Cortex of kidney (tissue), 1 donor: ENCODE measurements around the gene FSCN2.

ENCODE experiments used
- DNase-seq: peaks from one replicate; lab custom pipeline; 2025; lab: John Stamatoyannopoulos, UW

FSCN2 gene

GRCh38 chr17:81513372-81513752 is 14.8 kb upstream of the FSCN2 start:
- no peak for DNase-seq

GRCh38 chr17:81513753-81514488 is 14.3 kb upstream of the FSCN2 start:
- no peak for DNase-seq

DNA sequence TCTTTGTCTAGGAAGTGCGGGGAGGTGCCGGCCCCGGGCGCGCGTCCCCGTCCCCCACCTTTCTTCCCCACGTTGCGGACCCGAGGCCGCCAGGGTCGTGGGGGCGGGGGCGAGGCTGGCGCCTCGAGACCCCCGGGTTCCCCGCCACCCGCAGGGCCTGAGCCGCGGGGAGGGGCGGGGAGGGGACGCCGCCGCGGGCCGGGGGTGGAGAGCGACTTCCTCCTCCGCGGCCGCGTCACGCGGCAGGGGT is 13.8 kb upstream of the FSCN2 start:
- no peak for DNase-seq

GRCh38 chr17:81514739-81515529 is 13.2 kb upstream of the FSCN2 start:
- DNase-seq: no peak

DNA sequence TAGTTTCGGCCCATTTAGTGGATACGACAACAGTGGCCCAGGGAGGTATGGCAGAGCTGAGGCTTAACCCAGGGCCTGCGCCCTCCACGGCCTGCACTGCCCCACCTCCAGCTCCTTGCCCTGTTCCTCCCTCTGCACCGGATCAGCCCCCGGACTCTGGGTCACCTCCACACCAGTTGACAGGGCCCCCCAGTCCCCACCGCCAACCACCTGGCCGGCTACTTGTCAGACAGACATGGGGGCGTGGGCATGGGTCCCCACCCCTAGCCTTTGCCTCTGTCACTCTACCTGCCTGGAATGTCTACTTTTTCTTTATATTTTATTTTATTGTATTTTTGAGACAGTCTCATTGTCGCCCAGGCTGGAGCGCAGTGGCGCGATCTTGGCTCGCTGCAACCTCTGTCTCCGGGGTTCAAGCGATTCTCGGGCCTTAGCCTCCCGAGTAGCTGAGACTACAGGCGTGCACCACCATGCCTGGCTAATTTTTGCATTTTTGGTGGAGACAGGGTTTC is 12.6 kb upstream of the FSCN2 start:
- DNase-seq: no peak

DNA sequence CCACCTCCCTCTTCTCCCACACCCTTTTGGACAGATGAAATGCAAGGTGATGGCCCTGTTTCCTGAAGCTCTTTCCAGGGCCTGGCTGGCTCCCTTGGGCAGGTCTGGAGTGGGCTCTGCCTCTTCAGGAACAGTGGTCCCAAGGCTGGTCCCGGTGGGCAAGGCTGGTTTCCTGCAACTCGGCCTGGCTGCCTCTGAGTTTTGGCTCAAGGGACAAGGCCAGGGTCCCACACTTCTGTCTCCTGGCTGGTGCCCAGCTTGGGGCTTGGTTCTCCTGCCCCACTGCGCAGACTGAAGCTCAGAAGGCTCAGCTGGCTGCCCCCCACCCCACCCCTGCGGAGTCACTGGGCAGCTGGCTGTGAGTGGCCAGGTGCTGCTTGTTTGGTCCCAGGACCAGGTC is 11.7 kb upstream of the FSCN2 start:
- no peak for DNase-seq

- no peak for DNase-seq
Measured at GRCh38 chr17:81517009-81517338, 11.2 kb upstream of the FSCN2 start.

DNA sequence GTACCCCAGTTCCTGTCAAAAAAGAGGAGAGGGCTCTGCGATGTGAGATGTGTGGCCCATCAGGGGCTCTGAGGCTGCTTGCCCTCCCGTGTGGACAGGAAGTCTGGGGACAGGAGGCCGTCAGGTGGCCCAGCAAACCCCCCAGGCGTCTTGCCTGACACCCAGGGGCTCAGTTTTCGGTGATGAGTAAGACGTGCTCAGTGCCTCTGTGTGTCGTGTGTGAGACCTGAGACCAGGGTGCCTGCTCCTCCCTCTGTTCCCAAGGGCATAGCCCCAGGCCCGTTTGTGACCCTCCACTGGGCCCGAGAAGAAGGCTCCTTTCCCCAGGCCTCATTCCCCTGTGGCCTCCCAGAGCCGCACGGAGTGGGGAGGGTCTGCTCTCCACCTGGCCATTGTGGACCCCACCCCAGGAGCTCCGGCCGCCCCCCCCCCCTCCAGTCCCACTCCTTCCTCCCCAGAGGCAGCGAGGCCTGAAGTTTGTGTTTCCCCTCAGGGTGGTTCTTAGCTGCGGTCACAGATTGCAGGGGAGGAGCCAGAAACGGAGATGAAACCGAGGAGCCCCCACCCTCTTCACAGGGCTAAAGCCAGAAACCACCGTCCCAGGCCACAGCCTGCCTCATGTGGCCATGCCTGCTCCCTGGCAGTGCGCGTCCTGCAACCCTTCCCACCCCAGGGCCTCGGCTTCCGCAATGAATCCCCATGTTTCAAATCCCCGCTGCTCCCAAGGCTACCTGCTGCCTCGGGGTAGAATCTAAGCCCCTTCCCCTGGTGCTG is 10.7 kb upstream of the FSCN2 start:
- no peak for DNase-seq

DNA sequence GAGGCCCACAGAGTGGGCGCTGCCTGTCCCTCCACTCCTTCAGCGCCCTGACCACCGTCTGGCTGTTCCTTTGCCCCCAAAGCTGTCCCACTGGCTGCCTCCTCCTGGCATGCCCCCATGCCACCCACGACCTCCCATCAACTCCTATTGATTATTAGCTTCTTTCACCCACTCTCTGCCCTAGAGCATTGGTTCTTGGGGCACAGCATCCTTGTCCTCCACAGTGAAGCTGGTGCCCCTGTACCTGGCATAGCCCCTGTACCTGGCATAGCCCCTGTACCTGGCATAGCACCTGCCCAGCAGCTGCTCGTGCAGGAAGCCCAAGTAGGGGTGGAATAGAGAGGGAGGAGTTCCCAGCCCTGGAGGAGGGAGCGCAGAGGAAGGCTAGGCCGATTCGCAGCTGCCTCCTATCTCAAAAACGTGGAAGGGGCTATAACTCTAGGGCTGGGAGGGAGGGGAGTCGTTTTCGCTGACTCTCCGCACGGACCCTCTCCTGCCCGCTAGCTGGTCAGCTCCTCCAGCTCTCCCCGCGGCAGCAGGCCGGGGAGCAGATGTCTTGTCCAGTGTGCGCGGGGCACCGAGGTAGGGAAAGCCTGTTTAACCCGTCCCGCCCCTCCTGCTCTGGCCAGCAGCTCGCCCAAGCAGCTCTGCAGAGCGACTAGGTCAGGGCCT is 9.9 kb upstream of the FSCN2 start:
- no peak for DNase-seq

- no peak for DNase-seq
Measured at GRCh38 chr17:81518785-81519283, 9.3 kb upstream of the FSCN2 start.

DNA sequence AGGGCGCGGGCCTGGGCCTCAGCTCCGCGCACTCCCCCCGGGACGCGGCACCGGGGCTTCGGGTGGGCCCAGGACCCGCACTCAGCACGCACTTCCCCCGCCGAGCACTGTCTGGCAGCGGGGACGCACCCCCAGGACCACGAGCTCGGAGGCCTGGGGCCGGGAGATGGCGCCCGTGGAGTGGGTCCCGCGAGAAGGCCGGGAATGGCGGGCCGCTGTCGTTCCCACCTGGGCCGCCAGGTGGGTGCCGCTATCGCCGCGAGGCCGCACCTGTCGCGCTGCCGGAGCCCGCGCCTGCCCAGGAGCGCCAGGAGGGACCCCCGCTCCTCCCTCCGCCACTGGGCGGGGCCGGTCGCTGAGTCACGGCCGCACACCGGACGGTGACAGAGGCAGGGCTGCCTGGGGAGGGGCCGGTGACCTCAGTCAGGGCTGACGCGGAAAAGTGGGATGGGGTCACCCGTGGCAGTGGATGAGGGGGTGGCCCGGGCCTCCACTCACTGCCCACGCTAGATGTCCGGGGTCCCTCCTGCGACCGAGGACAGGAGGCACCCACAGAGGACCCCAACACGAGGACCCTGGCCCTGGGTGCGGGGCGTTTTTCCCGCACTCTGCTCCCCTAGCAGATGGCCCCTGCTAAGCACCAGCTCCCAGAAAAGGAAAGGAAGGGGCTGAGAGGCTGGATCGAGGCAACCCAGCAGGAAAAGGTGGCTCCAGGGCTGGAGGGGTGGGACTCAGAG is 8.7 kb upstream of the FSCN2 start:
- no peak for DNase-seq

GRCh38 chr17:81520021-81520901 is 7.9 kb upstream of the FSCN2 start:
- no peak for DNase-seq

GRCh38 chr17:81522491-81523401 is 5.4 kb upstream of the FSCN2 start:
- DNase-seq: no peak

- DNase-seq: no peak
Measured at GRCh38 chr17:81523402-81524038, 4.7 kb upstream of the FSCN2 start.

DNA sequence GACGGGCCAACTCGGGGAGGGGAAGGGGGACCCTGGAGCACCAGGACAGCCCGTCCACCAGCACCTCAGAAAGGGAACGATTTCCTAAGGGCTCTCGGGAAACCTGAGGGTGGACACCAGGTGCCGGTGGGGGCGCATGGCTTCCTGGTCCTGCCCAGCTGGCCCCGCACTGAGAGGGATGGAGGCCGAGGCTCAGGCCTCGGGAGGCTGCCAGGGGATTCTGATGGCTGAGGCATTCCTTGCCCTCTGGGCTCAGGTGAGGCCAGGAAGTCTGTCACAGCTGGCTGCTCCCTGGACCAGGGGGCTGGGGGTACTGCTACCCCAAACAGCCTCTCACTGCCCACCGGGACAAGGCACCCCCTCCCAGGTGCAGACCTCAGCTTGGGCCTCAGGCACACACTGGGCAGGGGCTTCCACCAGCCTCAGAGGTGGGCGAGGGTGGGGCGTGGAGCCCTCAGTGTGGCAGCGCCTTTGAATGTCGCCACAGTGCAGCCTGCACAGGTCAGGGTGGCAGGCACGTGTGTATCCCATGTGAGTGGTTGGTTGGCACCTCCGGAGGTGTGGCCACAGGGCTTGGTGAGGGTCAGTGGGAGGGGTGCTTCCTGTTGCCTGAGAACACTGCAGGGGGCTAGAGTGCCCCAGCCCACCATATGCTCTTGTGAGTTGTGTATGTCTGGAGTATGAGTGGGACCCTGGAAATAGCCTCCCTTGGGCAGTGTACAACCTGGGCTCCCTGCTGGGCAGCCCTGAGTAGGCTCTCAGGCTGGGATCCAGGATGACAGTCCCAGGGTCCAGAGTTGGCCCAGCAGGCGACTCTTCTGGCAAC is 3.9 kb upstream of the FSCN2 start:
- DNase-seq: no peak

DNA sequence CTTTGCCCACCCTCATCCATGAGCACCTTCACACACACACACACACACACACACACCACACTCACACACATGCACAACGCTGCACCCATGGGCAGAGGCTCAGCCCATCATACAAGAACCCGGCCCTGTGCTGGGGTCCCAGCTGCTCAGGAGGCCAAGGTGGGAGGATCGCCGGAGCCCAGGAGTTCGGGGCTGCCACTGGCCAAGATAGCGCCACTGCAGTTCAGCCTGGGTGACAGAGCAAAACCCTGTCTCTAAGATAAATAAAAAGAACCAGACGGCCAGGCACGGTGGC is 3.4 kb upstream of the FSCN2 start:
- no peak for DNase-seq

- DNase-seq: no peak
Measured at GRCh38 chr17:81526662-81527571, 1.3 kb upstream of the FSCN2 start.

- no peak for DNase-seq
Measured at GRCh38 chr17:81528384-81528650, 140 bp downstream of the FSCN2 start.
